ENCODE data around the gene DMD.

The DMD gene

GRCh38 chrX:31199840-31200114 is 2011.6 kb downstream of the DMD start:
- DNase-seq: no peak

- DNase-seq: no peak
Observed at GRCh38 chrX:31199056-31199839, 2012.1 kb downstream of the DMD start.

GRCh38 chrX:31190221-31190975 is 2021.0 kb downstream of the DMD start:
- DNase-seq: no peak

GRCh38 chrX:31186693-31187338 is 2024.5 kb downstream of the DMD start:
- no peak for DNase-seq

GRCh38 chrX:31185884-31186283 is 2025.5 kb downstream of the DMD start:
- DNase-seq: no peak

- no peak for DNase-seq
Observed at GRCh38 chrX:31181377-31182000, 2029.9 kb downstream of the DMD start.

- DNase-seq: no peak
Observed at GRCh38 chrX:31179203-31179602, 2032.1 kb downstream of the DMD start.

GRCh38 chrX:31178769-31179125 is 2032.6 kb downstream of the DMD start:
- no peak for DNase-seq

GRCh38 chrX:31178064-31178768 is 2033.1 kb downstream of the DMD start:
- DNase-seq: no peak

GRCh38 chrX:31170792-31171191 is 2040.6 kb downstream of the DMD start:
- DNase-seq: no peak

GRCh38 chrX:31168551-31168950 is 2042.8 kb downstream of the DMD start:
- DNase-seq: no peak

GRCh38 chrX:31166832-31167231 is 2044.5 kb downstream of the DMD start:
- DNase-seq: no peak

- DNase-seq: no peak
Observed at GRCh38 chrX:31166416-31166815, 2044.9 kb downstream of the DMD start.

GRCh38 chrX:31165241-31166035 is 2045.9 kb downstream of the DMD start:
- no peak for DNase-seq

- DNase-seq: no peak
Observed at GRCh38 chrX:31154946-31155345, 2056.4 kb downstream of the DMD start.

- no peak for DNase-seq
Observed at GRCh38 chrX:31153475-31154047, 2057.8 kb downstream of the DMD start.

GRCh38 chrX:31147175-31147574 is 2064.2 kb downstream of the DMD start:
- DNase-seq: no peak

- DNase-seq: no peak
Observed at GRCh38 chrX:31139961-31140360, 2071.4 kb downstream of the DMD start.

GRCh38 chrX:31138124-31138523 is 2073.2 kb downstream of the DMD start:
- no peak for DNase-seq

GRCh38 chrX:31136144-31136611 is 2075.2 kb downstream of the DMD start:
- DNase-seq: no peak

GRCh38 chrX:31132821-31133241 is 2078.5 kb downstream of the DMD start:
- DNase-seq: peak; percentile 24
